Measurements from ENCODE around the gene CD58. TPM values are rescaled to one million over a fixed set of nuclear protein-coding genes. Genes with fewer than 3 reads are reported as not detected.

The CD58 gene
- total and polyA plus RNA-seq, 12 donors = 6.3 to 43.6 (median 12.5) TPM

MicroRNA genes within 50 kb of the gene (microRNA counts, 767-probe panel; counts per million panel counts)
- 0 to 2,697 counts per million in 2 donors for microRNA hsa-miR-548ac

Small RNA genes lying within 50 kb of the gene (microRNA-seq; reads per million reads assigned to microRNA genes)
- 0 to 0.28 (median 0) reads per million in 3 donors for gene MIR548AC

Small RNA genes lying within 50 kb of the gene (small RNA-seq; reads per million reads assigned to genes)
- 0 reads per million in 2 donors for gene MIR548AC

Other genes with a start within 250 kb of the CD58 start
- gene ATP1A1, start 197.8 kb downstream of the CD58 start, total RNA-seq = 100 to 1,000 TPM; 188 to 377 (median 243) TPM
- 100 to 1,000 TPM in 2 of 3 donors, 10 to 100 TPM in 1; 60.7 to 336 (median 109) TPM for gene ATP1A1, start 197.8 kb downstream of the CD58 start, polyA plus RNA-seq
- gene IGSF3, start 96.7 kb upstream of the CD58 start, total RNA-seq = 10 to 100 TPM in 1 of 9 donors, 1 to 10 TPM in 8; 1.1 to 12.1 (median 2.5) TPM
- 1 to 10 TPM in 2 of 3 donors, under 1 TPM in 1; 0.67 to 2.9 (median 1.9) TPM for gene IGSF3, start 96.7 kb upstream of the CD58 start, polyA plus RNA-seq
- 1 to 10 TPM in 5 of 9 donors, under 1 TPM in 4; 0.18 to 6.7 (median 1.1) TPM for gene CD2, start 183.4 kb upstream of the CD58 start, total RNA-seq
- 1 to 10 TPM; 1.2 to 4.2 (median 1.9) TPM for gene CD2, start 183.4 kb upstream of the CD58 start, polyA plus RNA-seq

Measured in adrenal gland (tissue), 12 donors.